Measurements from ENCODE around the gene ZBTB7C. TPM values are rescaled to one million over a fixed set of nuclear protein-coding genes. Genes with fewer than 3 reads are reported as not detected.

Gene ZBTB7C
- total RNA-seq, 1 experiment from 2014 or later: 0.33 TPM

DNA sequence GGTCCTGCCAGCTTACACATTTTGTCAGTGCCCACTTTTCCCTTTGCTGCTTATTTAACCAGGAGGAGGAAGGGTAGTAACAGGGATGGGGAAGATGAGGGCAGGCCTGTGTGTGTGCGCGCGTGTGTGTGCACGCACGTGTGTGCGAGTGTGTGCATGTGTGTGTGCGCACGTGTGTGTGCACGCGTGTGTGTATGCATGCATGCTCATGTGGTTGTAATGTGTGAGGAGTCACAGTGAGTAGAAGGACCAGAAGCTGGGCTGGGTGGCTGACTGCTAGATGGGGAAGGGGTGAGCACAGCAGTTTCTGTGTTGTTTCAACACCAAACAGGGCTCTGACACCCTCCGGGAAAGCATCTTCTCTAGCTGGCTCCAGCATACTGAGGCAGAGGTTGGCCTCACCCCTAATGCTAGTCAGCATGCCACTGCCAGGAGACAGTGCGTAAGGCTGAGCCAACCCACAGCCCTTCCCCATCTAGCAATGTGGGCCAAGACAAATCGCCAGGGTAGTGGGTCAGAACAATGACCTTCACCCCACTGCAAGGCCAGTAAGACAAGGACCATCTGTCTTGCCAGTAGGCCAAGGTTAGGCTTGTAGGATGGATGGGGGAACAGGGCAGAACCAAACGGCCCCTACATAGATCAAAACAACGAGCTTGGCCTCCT is 260.0 kb downstream of the ZBTB7C start:
- no CpG with 5 or more reads among the region's 15 CpGs for WGBS (ENCODE audit: extremely low coverage, insufficient read length, low lambda C conversion rate)
- no peak overlapping the region for H2BK15ac ChIP-seq (ENCODE audit: low read depth, low read length)

More for the DNA sequence above, 260.0 kb downstream of the ZBTB7C start:
- Mint-ChIP-seq H3K4me3 (no peak overlapping the region), H3K36me3 (ENCODE audit: insufficient read depth in 1 of 3, low read depth in 3 of 3) (no peaks in the 10 kb centered on the region), H3K27me3 (ENCODE audit: low read depth) (peaks cover 14% of the 10 kb centered on the region), H3K9me3 (no peaks in the 10 kb centered on the region), H3K27ac (no peak overlapping the region), H3K4me1 (0 out of 4 replicates have a peak, but pooled peaks cover 0 to 3% of the 10 kb centered on the region in 2 experiments)
- Histone ChIP-seq H2AK5ac (ENCODE audit: insufficient read length, low read length) (no peak overlapping the region), H3K79me1 (ENCODE audit: insufficient read depth, low read depth, low read length, poor library complexity, severe bottlenecking) (no peaks in the 10 kb centered on the region), H3K4me2 (ENCODE audit: insufficient read depth, insufficient read length, low read length) (no peak overlapping the region), H2BK20ac (ENCODE audit: low read depth, low read length, poor library complexity, severe bottlenecking) (no peak overlapping the region), H2BK5ac (ENCODE audit: insufficient read length, low read length) (no peak overlapping the region), H2BK120ac (ENCODE audit: low read depth, low read length, poor library complexity, severe bottlenecking) (no peak overlapping the region), H3K4me1 (ENCODE audit: insufficient read depth, low read length) (no peaks in the 10 kb centered on the region), H3K79me2 (ENCODE audit: insufficient read depth, low read length) (no peaks in the 10 kb centered on the region), H3K9ac (ENCODE audit: extremely low read depth, insufficient read length, low read length) (no peak overlapping the region), H4K91ac (ENCODE audit: insufficient read length, low read depth, low read length) (no peak overlapping the region), H3K18ac (ENCODE audit: insufficient read length, low read depth, low read length) (no peak overlapping the region), H4K20me1 (ENCODE audit: control insufficient read depth, insufficient read depth, insufficient read length) (no peaks in the 10 kb centered on the region), H3K27ac (ENCODE audit: insufficient read length, low read depth, low read length) (no peak overlapping the region), H3K27me3 (ENCODE audit: insufficient read depth, low read length) (0 out of 2 replicates have a peak, but pooled peaks cover 2% of the 10 kb centered on the region), H2BK12ac (ENCODE audit: insufficient read length, low read depth, low read length) (no peak overlapping the region), H2AFZ (ENCODE audit: low read length) (no peak overlapping the region), H4K5ac (ENCODE audit: insufficient read length, low read depth, low read length) (no peak overlapping the region), H3K9me3 (ENCODE audit: control insufficient read depth, low read depth, low read length) (no peaks in the 10 kb centered on the region), H3K56ac (ENCODE audit: insufficient read length, low read depth, low read length) (no peak overlapping the region), H3K14ac (ENCODE audit: insufficient read depth, low read length) (no peak overlapping the region; the same call in 1 of the 2 replicates), H3K23ac (ENCODE audit: insufficient read length, low read depth, low read length) (no peak overlapping the region), H3T11ph (ENCODE audit: low read length) (no peak overlapping the region), H3K23me2 (ENCODE audit: insufficient read length, low read depth, low read length, poor library complexity, severe bottlenecking) (no peaks in the 10 kb centered on the region), H4K8ac (replicated peaks; ENCODE audit: insufficient read length, low read depth, low read length) (no peak overlapping the region), H3K4ac (ENCODE audit: low read depth, low read length) (no peak overlapping the region)
- DNase-seq: no peak
- TF ChIP-seq, protein P1, sequence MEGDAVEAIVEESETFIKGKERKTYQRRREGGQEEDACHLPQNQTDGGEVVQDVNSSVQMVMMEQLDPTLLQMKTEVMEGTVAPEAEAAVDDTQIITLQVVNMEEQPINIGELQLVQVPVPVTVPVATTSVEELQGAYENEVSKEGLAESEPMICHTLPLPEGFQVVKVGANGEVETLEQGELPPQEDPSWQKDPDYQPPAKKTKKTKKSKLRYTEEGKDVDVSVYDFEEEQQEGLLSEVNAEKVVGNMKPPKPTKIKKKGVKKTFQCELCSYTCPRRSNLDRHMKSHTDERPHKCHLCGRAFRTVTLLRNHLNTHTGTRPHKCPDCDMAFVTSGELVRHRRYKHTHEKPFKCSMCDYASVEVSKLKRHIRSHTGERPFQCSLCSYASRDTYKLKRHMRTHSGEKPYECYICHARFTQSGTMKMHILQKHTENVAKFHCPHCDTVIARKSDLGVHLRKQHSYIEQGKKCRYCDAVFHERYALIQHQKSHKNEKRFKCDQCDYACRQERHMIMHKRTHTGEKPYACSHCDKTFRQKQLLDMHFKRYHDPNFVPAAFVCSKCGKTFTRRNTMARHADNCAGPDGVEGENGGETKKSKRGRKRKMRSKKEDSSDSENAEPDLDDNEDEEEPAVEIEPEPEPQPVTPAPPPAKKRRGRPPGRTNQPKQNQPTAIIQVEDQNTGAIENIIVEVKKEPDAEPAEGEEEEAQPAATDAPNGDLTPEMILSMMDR (conservative IDR thresholded peaks at IDR 0.05): no peak

Measured in H9 (cell line).